GM20000 (cell line): ENCODE data around the gene BTG4.
A peak's percentile ranks its signal among the peaks of the same experiment; 100 is the strongest.

ENCODE experiments used
- DNase-seq: peaks from one replicate; pipeline ENCODE4 v3.0.0; 2012; ENCODE audit warnings: low spot score
- TF ChIP-seq, protein P1 (sequence below): IDR thresholded peaks from 2 replicates; pipeline ENCODE4 v1.5.1; 2012; ENCODE audit warnings: mild to moderate bottlenecking, control low read depth; ENCODE audit errors: extremely low read depth, missing control alignments

The BTG4 gene

DNA sequence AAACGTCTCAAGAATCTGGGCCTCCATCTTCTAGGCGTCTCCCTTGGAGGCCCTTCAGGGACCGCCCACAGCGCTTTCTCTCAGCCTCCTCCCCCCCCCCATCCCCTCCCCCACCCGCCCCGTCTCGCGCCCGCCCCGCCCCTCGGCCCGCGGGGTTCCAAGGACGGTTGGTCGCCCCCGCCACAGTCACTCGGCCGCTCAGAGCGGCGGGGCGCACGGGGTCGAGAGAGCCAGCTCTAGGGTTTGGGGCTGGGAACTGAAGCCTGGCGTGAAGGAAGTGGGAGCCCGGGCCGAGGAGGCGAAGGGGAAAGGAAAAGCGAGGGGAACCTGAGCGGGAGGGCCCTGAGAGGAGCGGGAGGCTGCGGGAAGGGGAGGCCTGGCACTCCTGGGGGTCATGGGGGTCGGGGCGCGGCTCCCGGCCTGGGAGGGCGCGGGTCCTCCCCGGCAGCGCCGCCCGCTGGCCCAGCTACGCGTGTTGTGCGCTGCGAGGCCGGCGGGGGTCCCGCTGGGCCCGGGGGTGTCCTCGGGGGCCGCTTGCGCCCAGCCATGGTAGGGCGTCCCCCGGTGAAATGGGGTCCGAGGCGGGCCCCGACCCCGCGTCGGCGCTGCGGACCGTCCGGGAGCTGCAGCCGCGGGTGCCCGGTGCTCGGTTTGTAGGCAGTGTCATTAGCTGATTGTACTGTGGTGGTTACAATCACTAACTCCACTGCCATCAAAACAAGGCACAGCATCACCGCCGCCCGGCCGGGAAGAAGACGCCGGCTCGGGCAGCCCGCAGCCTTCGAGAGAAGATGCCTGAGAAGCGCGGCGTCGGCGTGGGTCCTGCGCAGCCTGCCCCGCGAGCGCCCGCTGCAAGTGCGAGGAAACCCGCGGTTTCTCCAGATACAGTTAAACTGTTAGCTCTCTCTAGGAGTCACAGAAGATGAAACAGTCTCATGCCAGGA, at the start of gene BTG4:
Gene BTG4, minus strand, starts transcription at position 91 of the 944 bp plus-strand sequence. CDS start 13,610 bp downstream, outside the sequence.
- DNase-seq: peak; percentile 51

DNA sequence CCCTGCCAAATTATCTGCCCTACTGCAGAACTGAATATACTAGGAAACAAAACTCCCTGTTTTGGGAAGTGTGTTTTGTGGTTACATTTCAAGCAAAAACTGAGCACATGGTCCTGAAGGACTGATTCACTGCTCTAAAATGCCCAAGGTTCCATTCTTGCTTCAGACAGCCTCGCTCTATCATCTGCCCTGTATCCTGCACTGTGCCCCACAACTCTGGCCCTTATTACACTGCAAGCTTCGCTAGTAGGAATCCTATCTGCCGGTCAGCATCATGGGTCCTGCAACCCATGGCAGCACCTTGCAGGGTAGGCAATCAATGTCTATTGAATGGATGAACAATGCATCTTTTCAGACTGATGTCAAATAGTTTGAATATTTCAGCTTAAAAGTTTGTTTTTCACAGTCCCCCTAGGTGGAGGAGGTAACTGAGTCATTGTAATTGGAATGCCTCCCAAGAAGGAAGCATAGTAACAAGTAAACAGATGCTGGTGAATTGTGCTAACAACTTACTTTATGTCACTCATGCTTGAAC, 49.7 kb upstream of the BTG4 start:
- DNase-seq: no peak

More for the DNA sequence above, at the start of gene BTG4:
- TF ChIP-seq, protein P1, sequence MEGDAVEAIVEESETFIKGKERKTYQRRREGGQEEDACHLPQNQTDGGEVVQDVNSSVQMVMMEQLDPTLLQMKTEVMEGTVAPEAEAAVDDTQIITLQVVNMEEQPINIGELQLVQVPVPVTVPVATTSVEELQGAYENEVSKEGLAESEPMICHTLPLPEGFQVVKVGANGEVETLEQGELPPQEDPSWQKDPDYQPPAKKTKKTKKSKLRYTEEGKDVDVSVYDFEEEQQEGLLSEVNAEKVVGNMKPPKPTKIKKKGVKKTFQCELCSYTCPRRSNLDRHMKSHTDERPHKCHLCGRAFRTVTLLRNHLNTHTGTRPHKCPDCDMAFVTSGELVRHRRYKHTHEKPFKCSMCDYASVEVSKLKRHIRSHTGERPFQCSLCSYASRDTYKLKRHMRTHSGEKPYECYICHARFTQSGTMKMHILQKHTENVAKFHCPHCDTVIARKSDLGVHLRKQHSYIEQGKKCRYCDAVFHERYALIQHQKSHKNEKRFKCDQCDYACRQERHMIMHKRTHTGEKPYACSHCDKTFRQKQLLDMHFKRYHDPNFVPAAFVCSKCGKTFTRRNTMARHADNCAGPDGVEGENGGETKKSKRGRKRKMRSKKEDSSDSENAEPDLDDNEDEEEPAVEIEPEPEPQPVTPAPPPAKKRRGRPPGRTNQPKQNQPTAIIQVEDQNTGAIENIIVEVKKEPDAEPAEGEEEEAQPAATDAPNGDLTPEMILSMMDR: no peak

DNA sequence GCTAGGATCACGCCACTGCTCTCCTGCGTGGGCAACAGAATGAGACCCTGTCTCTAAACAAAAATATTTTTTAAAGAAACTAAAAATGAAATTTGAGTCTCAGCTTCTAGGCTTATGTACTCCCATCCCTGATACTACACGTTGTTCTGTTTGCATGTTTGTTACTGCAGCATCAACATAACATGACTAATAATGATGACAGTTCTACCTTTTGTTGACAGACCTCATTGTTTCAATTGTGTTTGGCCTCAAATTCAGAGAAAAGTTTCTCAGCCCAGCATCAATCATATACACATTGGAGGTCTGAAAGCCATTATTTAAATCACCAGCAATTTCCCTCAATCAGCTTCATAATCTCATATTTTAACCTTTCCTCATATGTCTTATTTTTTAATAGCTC, 49.1 kb upstream of the BTG4 start:
- TF ChIP-seq, protein P1: no peak
- DNase-seq: no peak

More for the DNA sequence above, 49.7 kb upstream of the BTG4 start:
- TF ChIP-seq, protein P1: no peak

DNA sequence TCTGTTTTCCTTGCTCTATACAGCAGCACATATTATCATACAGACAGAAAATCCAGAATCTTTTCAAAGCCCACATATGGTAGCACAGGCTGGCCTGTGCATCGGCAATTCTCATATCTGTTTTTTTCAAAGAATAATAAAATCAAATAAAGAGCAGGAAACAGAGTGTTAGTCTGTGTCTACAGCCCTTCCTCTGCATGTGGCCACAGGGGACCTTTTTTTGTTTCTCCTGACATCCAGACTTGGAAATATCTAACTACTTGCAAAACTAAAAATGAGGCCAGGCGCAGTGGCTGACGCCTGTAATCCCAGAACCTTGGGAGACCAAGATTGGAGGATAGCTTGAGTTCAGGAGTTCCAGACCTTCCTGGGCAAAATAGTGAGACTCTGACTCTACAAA, 48.6 kb upstream of the BTG4 start:
- DNase-seq: no peak
- TF ChIP-seq, protein P1: no peak

GRCh38 chr11:111559800-111560464, 47.7 kb upstream of the BTG4 start:
- no peak for DNase-seq

DNA sequence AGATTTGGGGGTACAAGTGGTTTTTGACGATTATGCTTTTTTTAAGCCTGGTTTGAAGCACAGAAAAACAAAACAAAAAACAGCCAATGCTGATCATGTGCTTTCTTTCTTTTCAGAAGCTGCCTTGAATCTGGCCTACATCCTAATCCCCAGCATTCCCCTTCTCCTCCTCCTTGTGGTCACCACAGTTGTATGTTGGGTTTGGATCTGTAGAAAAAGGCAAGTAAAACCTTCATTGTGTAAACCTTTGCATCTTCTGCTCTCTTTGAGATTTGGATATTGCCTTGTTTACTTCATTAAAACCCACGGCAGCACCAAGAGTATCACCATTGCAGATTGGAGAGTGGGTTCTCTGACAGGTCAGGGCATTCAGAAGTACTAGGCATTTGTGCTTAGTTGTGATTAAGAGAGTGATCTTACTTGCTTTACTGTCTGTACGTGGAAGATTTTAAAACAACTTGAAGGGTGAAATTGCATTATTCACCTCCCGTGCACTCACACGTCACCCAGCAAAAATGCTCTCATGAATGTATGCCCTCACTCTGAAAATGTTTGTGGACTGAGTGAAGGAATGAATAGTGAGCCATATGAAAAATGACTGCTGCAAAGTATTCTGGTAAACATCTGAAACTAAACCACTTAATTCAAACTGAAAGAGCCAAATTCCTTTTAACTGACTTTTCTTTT, 45.4 kb upstream of the BTG4 start:
- no peak for DNase-seq
- TF ChIP-seq, protein P1: no peak

More at GRCh38 chr11:111559800-111560464, 47.7 kb upstream of the BTG4 start:
- TF ChIP-seq, protein P1: no peak
